GM12892 (cell line): Measurements from ENCODE around the gene SOS2.

Source experiments
- DNase-seq: peaks from one replicate; pipeline ENCODE4 v3.0.0; 2011; ENCODE audit not compliant: insufficient read length
- FAIRE-seq: peaks from 2 replicates; lab custom pipeline; 2011; peaks lifted over from hg19 to GRCh38; lab: Jason Lieb, UNC
- POLR2A ChIP-seq: IDR thresholded peaks from 2 replicates; pipeline ENCODE4 v1.6.1; 2011; ENCODE audit warnings: low read depth, low read length, control low read depth
- POLR2AphosphoS5 ChIP-seq: IDR thresholded peaks from 2 replicates; pipeline ENCODE4 v1.6.1; 2011; ENCODE audit warnings: low read depth, low read length, control low read depth
- TAF1 ChIP-seq: IDR thresholded peaks from 2 replicates; pipeline ENCODE4 v1.6.1; 2011; ENCODE audit warnings: low read depth, mild to moderate bottlenecking, control low read depth, low read length, borderline replicate concordance

The SOS2 gene

DNA sequence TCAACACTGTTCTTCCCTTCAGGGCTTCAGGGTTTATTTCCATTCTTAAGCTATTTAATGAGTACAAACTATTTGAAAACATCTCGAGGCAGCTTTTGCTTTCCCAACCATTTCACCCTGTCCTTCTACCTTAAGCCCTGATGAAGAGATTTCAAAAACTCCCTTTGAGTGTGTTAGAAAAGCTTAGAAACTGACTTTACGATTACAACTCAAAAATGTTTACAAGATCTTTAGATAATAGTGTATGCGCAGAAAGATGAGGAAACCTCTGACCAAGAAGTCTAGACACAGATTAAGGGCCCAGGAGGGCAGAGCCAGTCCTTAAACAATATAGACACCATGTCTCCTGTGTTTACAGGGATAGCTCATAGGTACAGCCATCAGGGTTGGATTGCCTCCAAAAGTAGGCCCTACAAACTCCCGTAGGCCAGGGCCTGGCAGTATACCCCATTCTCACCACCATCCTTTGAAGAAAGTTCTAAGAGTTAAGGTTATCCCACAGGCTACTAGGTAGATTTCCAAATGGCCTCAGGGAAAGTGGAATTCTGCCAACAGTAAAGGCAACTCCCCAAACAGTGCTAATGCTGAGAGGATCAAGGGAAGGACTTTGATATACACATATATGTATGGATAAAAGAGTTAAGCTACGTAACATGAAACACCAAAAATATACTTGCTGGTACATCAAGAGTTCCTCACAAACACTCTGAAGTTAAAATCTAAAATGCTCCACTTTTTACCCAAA is 11.4 kb upstream of the SOS2 start:
- no peak for FAIRE-seq
- TF ChIP-seq POLR2AphosphoS5 (no peak), POLR2A (no peak), TAF1 (no peak)
- DNase-seq = no peak

GRCh38 chr14:50242096-50242495 is 10.7 kb upstream of the SOS2 start:
- DNase-seq (no peak), FAIRE-seq (no peak)
- no peak for TF ChIP-seq POLR2AphosphoS5

DNA sequence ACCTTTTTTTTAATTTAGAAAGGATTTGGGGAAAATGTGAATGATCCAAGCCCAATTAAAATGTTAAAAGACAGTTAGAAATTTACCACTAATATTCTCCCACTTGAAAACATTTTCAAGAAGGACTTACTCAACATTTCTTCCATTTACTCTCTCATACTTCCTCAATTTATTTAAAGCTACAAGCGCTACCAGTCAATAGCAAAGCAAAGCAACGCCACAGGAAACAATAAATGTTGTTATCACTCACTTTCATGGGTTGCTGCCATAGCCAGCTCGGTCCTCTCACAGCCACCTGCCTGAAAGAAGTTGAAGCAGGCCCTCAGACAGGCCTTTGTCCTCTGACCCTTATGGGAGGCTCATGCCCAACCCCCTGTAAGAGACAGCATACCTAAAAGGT is 6.0 kb upstream of the SOS2 start:
- TF ChIP-seq POLR2A = no peak
- no peak for TF ChIP-seq POLR2AphosphoS5
- no peak for TF ChIP-seq TAF1
- FAIRE-seq = no peak
- DNase-seq = no peak

DNA sequence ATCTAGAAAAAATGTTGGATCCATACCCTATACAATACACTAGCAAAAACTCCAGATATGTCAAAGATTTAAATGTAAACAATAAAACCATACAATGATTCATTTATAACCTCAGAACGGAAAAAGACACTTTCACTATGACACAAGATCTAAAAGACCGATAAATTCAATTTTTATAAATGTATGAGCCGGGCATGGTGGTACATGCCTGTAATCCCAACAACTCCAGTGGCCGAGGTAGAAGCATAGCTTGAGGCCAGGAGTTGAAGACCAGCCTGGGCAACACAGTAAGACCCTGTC is 2.5 kb upstream of the SOS2 start:
- TF ChIP-seq TAF1 = no peak
- no peak for TF ChIP-seq POLR2AphosphoS5
- DNase-seq (no peak), FAIRE-seq (no peak)

GRCh38 chr14:50233166-50233950 is 2.0 kb upstream of the SOS2 start:
- TF ChIP-seq POLR2AphosphoS5 (no peak), POLR2A (no peak), TAF1 (no peak)
- no peak for FAIRE-seq
- DNase-seq = no peak

GRCh38 chr14:50232276-50232642 is 881 bp upstream of the SOS2 start:
- TF ChIP-seq POLR2A = no peak
- TF ChIP-seq POLR2AphosphoS5 = no peak
- no peak for TF ChIP-seq TAF1
- DNase-seq = no peak
- FAIRE-seq = no peak

- DNase-seq = peak; percentile 23
These were observed 490 bp downstream of the SOS2 start for GRCh38 chr14:50230701-50231474.

GRCh38 chr14:50230401-50230700 is 1.0 kb downstream of the SOS2 start:
- no peak for TF ChIP-seq POLR2A
- TF ChIP-seq TAF1 = no peak
- no peak for TF ChIP-seq POLR2AphosphoS5
- DNase-seq (no peak), FAIRE-seq (no peak)

More at GRCh38 chr14:50230701-50231474, 490 bp downstream of the SOS2 start:
- no peak for TF ChIP-seq POLR2AphosphoS5
- TF ChIP-seq TAF1 = no peak
- TF ChIP-seq POLR2A = no peak
- FAIRE-seq = peak; percentile 85

- no peak for DNase-seq
- TF ChIP-seq TAF1 = no peak
- TF ChIP-seq POLR2A = no peak
- no peak for TF ChIP-seq POLR2AphosphoS5
- no peak for FAIRE-seq
These were observed 1.7 kb downstream of the SOS2 start for GRCh38 chr14:50229681-50230080.

DNA sequence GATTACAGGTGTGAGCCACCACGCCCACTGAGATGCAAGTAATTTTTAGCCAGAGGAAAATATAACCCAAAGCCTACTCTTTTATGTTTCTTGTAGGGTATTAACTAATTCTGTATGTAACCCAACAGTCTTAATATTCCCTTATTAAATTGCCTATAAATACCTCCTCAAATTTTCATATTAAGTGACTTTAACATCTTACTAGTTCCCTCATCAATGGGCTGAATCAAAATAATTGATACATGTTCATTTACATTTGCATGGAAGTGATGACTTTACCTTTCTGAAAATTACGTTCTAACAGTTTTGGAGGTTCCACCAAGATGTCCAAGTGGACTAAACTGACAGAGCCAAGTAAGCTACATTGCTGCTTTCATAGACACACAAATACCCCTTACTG is 3.1 kb downstream of the SOS2 start:
- FAIRE-seq (no peak), DNase-seq (no peak)
- TF ChIP-seq POLR2AphosphoS5 (no peak), TAF1 (no peak), POLR2A (no peak)

DNA sequence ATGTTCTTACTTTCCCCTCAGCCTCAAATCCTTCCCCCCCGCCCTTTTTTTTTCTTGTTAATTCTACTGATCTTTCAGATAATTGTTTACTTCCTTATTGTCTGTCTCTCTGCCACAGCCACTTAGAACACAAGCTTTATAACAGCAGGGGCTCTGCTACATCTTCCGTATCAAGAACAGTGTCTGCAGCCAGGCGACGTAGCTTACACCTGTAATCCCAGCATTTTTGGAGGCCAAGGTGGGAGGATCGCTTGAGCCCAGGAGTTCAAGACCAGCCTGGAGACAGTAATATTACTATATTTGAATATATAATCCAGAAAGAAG is 5.4 kb downstream of the SOS2 start:
- no peak for FAIRE-seq
- DNase-seq = no peak
- TF ChIP-seq POLR2A (no peak), TAF1 (no peak), POLR2AphosphoS5 (no peak)
